Lower leg skin (tissue), 3 donors: ENCODE results near the gene FOXR1.

Experiments
- CTCF ChIP-seq, 3 donors: fragments of 450-650 bp; IDR thresholded peaks; one replicate each; pipeline ENCODE4 v1.5.1; 2016; ENCODE audit warnings: antibody characterized with exemption in 3 of 3, mild to moderate bottlenecking in 3 of 3, moderate library complexity in 2 of 3
- POLR2A ChIP-seq, 2 donors: fragments of 450-650 bp; IDR thresholded peaks; one replicate each; pipeline ENCODE4 v1.6.1; 2016 to 2017; ENCODE audit warnings: antibody characterized with exemption in 2 of 2, mild to moderate bottlenecking in 1 of 2, moderate library complexity in 1 of 2

GRCh38 chr11:118984825-118985224 is 13.3 kb downstream of the FOXR1 start:
- TF ChIP-seq CTCF (IDR thresholded peaks at IDR 0.05) = no peak
- no peak for TF ChIP-seq POLR2A (IDR thresholded peaks at IDR 0.05)
